Chondrocyte (in vitro differentiated cells): ENCODE measurements around the gene HMX1. TPM values are rescaled to one million over a fixed set of nuclear protein-coding genes. Genes with fewer than 3 reads are reported as not detected.

Experiments used
- DNase-seq: peaks from one replicate; pipeline ENCODE4 v3.0.0; 2021; ENCODE audit warnings: mixed read lengths, low spot score
- H3K27ac Mint-ChIP-seq: one replicate; pipeline ENCODE4 v1.8.0; 2021; ENCODE audit warnings: mild to moderate bottlenecking, moderate library complexity, mixed read lengths; ENCODE audit not compliant: unreplicated experiment
- H3K27me3 Mint-ChIP-seq: 2 replicates; pipeline ENCODE4 v1.8.0; 2021; ENCODE audit warnings: low read depth, mixed read lengths
- H3K36me3 Mint-ChIP-seq: 2 replicates; pipeline ENCODE4 v1.8.0; 2021; ENCODE audit warnings: low read depth, mixed read lengths
- H3K4me1 Mint-ChIP-seq: 2 replicates; pipeline ENCODE4 v1.8.0; 2021; ENCODE audit warnings: low read depth, mild to moderate bottlenecking, mixed read lengths
- H3K4me3 Mint-ChIP-seq: one replicate; pipeline ENCODE4 v1.8.0; 2021; ENCODE audit warnings: mild to moderate bottlenecking, moderate library complexity, mixed read lengths; ENCODE audit not compliant: unreplicated experiment
- H3K9me3 Mint-ChIP-seq: 2 replicates; pipeline ENCODE4 v1.8.0; 2021; ENCODE audit warnings: low read depth, mixed read lengths
- total RNA-seq: library from RNA; stranded (reverse); gene quantifications from 3 replicates; pipeline ENCODE4 v1.2.1, GENCODE V29; 2021
- TF ChIP-seq, protein P1 (sequence below): fragments of 200-600 bp; sonication (generic); IDR thresholded peaks from 2 replicates; pipeline ENCODE4 v1.5.0; 2021; ENCODE audit warnings: antibody characterized with exemption, mild to moderate bottlenecking, moderate library complexity

HMX1 gene
- total RNA-seq, 1 donor from 2014 or later = not detected

DNA sequence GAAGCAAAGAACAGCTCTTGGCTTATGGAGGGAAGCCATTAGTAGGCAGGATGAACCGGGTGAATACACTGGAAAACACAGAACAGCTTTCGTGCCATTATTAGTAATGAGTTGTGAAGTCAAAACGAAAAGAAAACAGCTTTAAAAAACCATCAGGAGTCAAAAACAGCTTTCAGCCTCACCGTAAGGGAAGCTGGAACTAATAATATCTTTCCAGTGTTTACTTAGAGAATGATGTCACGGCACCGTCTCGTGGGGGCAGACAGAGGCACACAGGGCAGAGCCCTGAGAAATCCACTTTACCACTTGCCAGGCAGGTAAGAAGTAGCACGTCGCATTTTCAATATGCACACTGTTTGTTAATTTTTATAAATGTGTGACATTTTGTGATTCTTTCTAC, 37.9 kb upstream of the HMX1 start:
- TF ChIP-seq, protein P1, sequence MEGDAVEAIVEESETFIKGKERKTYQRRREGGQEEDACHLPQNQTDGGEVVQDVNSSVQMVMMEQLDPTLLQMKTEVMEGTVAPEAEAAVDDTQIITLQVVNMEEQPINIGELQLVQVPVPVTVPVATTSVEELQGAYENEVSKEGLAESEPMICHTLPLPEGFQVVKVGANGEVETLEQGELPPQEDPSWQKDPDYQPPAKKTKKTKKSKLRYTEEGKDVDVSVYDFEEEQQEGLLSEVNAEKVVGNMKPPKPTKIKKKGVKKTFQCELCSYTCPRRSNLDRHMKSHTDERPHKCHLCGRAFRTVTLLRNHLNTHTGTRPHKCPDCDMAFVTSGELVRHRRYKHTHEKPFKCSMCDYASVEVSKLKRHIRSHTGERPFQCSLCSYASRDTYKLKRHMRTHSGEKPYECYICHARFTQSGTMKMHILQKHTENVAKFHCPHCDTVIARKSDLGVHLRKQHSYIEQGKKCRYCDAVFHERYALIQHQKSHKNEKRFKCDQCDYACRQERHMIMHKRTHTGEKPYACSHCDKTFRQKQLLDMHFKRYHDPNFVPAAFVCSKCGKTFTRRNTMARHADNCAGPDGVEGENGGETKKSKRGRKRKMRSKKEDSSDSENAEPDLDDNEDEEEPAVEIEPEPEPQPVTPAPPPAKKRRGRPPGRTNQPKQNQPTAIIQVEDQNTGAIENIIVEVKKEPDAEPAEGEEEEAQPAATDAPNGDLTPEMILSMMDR = no peak
- Mint-ChIP-seq H3K4me3 (no peak overlapping the region), H3K27me3 (peaks cover 6% of the 10 kb centered on the region), H3K27ac (no peak overlapping the region), H3K36me3 (no peaks in the 10 kb centered on the region), H3K4me1 (peaks cover 14% of the 10 kb centered on the region), H3K9me3 (no peaks in the 10 kb centered on the region)
- DNase-seq = peak; percentile 26

DNA sequence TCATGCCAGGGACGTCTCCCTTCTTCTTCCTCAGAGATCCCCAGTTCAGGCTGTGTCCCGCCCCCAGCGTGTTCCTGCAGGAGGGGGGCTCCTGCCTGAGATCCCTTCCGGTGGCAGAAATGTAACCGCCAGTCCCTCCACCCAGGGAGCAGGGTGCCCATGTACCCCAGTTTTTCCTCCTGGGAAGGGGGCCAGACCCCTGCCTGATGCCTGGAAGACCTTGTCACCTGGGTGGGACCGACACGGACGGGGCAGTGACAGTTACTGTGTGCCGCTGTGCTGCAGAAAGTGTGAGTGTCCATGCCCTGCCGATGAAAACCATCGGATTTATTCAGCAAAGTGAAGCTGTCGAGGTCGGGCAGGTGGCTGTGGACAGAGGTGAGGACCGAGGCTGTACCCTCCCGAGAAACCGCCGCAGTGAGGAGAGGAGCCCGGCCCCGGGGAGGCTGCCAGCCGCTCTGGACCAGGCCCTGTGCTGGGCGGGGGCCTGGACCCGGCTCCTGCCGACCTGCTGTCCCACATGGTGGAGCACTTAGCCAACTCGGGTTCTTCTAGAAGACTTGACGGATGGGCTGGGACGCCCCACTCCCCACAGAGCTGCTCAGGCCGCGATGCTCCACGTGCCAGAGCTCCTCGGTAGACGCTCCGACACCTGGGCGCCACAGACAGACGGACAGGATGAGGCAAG, 36.7 kb upstream of the HMX1 start:
- Mint-ChIP-seq H3K4me1 (peaks cover 12% of the 10 kb centered on the region), H3K27me3 (peaks cover 14% of the 10 kb centered on the region), H3K4me3 (no peak overlapping the region), H3K9me3 (no peaks in the 10 kb centered on the region), H3K27ac (no peak overlapping the region), H3K36me3 (no peaks in the 10 kb centered on the region)
- DNase-seq = peak; percentile 93
- TF ChIP-seq, protein P1 = no peak

DNA sequence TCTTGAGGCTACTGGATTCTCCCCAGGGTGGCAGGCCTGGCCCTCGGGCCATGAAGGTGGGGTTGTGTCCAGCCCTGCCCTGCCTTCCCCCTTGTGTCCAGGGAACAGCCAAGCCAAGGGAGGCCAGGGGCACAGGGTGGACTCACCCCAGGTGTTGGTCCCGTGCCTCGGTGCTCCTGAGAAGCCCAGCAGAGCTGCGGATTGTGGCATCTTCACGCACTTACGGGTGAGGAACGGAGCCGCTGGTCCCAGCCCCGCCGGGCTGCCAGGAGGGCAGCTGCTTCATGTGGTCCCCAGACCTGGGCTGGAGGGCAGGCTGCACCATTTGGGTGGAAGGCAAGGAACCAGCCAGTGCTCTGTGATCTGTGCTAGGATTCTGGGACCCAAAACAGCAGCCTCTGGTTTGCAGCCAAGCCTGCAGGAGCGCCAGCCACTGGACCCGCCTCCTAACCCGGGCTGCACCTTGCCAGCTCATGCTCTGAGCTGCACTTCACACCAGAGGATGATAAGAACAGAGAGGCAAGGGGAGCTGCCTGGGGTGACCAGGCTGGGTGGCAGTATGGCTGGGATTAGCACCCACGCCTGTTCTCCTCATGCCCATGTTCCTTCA, 36.1 kb upstream of the HMX1 start:
- TF ChIP-seq, protein P1 = no peak
- peaks cover 14% of the 10 kb centered on the region for H3K27me3 Mint-ChIP-seq
- no peak overlapping the region for H3K4me3 Mint-ChIP-seq
- peak; percentile 90 for DNase-seq
- peaks cover 8% of the 10 kb centered on the region for H3K4me1 Mint-ChIP-seq
- H3K36me3 Mint-ChIP-seq = no peaks in the 10 kb centered on the region
- no peak overlapping the region for H3K27ac Mint-ChIP-seq
- peaks cover under 1% of the 10 kb centered on the region for H3K9me3 Mint-ChIP-seq

DNA sequence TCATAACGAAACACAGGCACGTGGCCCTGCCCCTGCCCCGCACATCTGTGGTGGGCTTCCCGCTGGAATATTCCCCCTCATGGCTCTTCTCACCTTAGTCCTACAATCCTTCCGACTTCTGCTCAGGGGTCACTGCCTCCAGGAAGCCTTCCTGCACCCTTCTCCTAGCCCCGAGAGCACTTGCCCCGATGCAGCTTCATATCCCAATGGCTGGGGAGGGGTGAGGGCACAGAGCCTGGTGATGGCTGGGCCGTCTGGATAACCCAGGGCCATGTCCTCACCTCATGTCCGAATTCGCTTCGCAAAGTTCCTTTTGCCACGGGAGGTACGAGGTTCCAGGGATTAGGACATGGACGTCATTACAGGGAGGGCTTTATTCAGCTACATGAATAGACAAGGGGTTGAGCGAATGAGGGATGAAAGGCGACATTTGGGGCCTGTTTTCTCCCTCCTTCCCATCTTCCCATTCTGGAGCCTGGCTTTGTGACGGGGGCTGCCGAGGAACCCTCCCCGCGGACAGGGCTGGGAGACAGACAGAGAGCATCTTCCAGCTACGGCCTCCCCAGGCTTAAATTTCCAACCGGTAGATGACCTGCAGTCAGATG, 35.5 kb upstream of the HMX1 start:
- peaks cover 8% of the 10 kb centered on the region for H3K4me1 Mint-ChIP-seq
- no peak overlapping the region for H3K4me3 Mint-ChIP-seq
- peak; percentile 61 for DNase-seq
- H3K27ac Mint-ChIP-seq = no peak overlapping the region
- H3K36me3 Mint-ChIP-seq = peaks cover 1% of the 10 kb centered on the region
- H3K9me3 Mint-ChIP-seq = peaks cover 4% of the 10 kb centered on the region
- H3K27me3 Mint-ChIP-seq = peaks cover 14% of the 10 kb centered on the region
- TF ChIP-seq, protein P1 = no peak

DNA sequence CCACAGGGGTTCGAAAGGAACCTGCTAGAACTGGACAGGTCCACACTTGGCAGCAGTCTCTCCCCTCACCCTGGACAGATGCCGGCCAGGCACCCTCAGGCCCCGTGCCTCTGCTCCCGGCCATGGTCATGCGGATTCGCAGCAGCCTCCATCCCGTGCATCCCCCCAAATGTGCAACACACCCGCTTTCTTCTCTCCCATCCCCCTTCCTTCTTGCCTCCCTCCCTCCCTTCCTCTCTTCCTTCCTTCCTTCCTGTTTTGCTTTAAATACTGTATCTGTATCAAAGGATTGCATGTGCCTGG, 35.0 kb upstream of the HMX1 start:
- peaks cover 14% of the 10 kb centered on the region for H3K27me3 Mint-ChIP-seq
- H3K4me3 Mint-ChIP-seq = no peak overlapping the region
- DNase-seq = peak; percentile 73
- TF ChIP-seq, protein P1 = no peak
- peaks cover 9% of the 10 kb centered on the region for H3K9me3 Mint-ChIP-seq
- peaks cover 8% of the 10 kb centered on the region for H3K4me1 Mint-ChIP-seq
- no peak overlapping the region for H3K27ac Mint-ChIP-seq
- peaks cover 1% of the 10 kb centered on the region for H3K36me3 Mint-ChIP-seq
